GM12865 (cell line): Measurements from ENCODE around the gene CCL7.

Experiments used
- DNase-seq: peaks from one replicate; pipeline ENCODE4 v3.0.0; 2010; ENCODE audit warnings: low read depth
- H3K4me3 ChIP-seq: 2 replicates; pipeline ENCODE4 v1.5.1; 2011; ENCODE audit warnings: mild to moderate bottlenecking, low read depth, low read length, control low read depth
- TF ChIP-seq, protein P1 (sequence below): IDR thresholded peaks from 2 replicates; pipeline ENCODE4 v1.5.1; 2011; ENCODE audit warnings: low read length, control low read depth, low read depth, inconsistent platforms; ENCODE audit not compliant: insufficient read depth; ENCODE audit errors: missing control alignments

Gene CCL7

GRCh38 chr17:34299027-34299426 lies 29.0 kb downstream of the CCL7 start:
- H3K4me3 ChIP-seq, result no peak overlapping the region
- TF ChIP-seq, protein P1, sequence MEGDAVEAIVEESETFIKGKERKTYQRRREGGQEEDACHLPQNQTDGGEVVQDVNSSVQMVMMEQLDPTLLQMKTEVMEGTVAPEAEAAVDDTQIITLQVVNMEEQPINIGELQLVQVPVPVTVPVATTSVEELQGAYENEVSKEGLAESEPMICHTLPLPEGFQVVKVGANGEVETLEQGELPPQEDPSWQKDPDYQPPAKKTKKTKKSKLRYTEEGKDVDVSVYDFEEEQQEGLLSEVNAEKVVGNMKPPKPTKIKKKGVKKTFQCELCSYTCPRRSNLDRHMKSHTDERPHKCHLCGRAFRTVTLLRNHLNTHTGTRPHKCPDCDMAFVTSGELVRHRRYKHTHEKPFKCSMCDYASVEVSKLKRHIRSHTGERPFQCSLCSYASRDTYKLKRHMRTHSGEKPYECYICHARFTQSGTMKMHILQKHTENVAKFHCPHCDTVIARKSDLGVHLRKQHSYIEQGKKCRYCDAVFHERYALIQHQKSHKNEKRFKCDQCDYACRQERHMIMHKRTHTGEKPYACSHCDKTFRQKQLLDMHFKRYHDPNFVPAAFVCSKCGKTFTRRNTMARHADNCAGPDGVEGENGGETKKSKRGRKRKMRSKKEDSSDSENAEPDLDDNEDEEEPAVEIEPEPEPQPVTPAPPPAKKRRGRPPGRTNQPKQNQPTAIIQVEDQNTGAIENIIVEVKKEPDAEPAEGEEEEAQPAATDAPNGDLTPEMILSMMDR, result no peak
- no peak for DNase-seq

- H3K4me3 ChIP-seq, result no peak overlapping the region
- TF ChIP-seq, protein P1, result no peak
- no peak for DNase-seq
Observed at GRCh38 chr17:34299956-34300577, 30.0 kb downstream of the CCL7 start.

GRCh38 chr17:34300652-34301370 lies 30.8 kb downstream of the CCL7 start:
- peak; percentile 54 for DNase-seq
- TF ChIP-seq, protein P1, result no peak
- no peak overlapping the region for H3K4me3 ChIP-seq

DNA sequence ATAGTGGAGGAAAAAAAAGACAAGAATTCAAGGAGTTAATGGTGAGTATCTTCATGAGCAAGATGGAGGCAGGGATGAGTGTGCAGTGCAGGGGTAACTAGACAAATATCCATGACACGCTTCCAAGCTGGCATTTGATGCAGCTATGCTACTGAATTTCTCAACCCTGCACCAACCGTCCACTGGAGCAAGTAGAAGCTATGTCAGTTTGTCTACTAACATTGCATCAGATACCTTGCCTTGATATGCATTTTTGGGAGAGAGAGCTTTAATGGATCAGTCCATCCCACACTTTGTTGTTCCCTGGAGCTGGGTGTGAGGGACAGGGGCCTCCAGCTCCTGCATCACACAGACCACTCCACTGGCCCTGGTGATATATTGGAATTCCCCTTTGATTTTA lies 32.0 kb downstream of the CCL7 start:
- no peak for DNase-seq
- TF ChIP-seq, protein P1, result no peak
- H3K4me3 ChIP-seq, result no peak overlapping the region

- TF ChIP-seq, protein P1, result no peak
- no peak for DNase-seq
- H3K4me3 ChIP-seq, result no peak overlapping the region
Observed at GRCh38 chr17:34302636-34303035, 32.6 kb downstream of the CCL7 start.

- DNase-seq, result no peak
- H3K4me3 ChIP-seq, result no peak overlapping the region
- TF ChIP-seq, protein P1, result no peak
Observed at GRCh38 chr17:34303606-34304005, 33.6 kb downstream of the CCL7 start.
